Stimulated activated CD4-positive, alpha-beta T cell treated with anti-CD3 and anti-CD28 coated beads, Interleukin-15, amount 100 ng/mL, for 24 hours (primary cell): ENCODE data around the gene PTHLH.

Experiments used
- DNase-seq: peaks from one replicate; pipeline ENCODE4 v3.0.0-alpha.2; 2020

Gene PTHLH

DNA sequence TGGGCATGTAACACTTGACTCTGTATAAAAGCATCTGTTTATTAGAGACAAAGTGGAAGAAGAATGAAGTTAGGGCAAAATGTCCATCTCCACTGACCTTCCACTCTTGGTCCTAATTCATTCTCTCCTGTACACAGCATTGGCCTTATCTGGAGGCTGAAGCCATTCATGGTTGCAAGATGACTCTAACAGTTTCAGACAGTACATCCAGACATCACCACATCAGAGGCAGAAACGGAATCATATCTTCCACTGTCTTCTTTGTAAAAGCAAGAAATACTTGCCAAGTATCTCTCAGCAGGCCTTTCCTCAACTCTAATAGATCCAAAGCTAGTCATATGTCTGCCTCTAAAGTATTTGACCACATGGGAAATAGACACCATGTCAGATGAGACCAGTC is 41.1 kb downstream of the PTHLH start:
- no peak for DNase-seq

- DNase-seq: no peak
Observed at GRCh38 chr12:27927347-27927746, 45.2 kb downstream of the PTHLH start.

DNA sequence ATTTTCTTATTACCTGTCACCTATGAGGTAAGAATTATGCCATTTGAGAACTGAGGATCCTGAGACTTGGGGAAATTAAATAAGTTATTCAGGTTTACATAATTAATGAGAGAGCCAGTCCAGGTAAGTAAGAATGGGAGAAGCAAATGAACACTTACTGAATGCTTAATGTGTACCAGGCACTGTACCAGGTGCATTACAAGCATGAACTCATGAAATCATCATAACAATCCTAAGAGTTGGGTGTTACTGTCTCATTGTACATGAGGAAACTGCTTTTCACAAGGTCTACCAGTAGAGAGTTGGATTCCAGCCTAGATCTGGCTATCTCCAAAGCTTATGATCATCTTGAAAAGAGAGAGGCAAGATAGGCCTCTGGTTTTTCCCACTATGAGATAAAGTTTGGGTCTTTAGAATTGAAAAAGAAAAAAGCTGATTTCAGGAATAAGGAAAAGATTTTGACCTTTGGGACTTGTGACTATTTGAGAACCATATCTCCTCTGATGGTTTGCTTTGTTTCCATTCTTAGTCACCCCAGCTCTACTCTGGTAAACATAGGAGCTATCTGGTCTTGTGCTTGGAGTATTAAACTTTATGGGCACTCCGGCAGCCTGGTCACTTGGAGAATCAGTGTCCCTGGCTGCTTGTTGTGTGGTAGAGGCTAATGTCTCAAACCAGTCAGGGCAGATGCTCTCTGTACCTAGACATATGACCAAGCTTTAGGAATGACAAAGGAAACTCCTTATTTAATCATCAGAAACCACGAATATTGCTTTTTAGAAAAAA is 48.0 kb downstream of the PTHLH start:
- DNase-seq: no peak

GRCh38 chr12:27922531-27923139 is 49.9 kb downstream of the PTHLH start:
- no peak for DNase-seq

- DNase-seq: no peak
Observed at GRCh38 chr12:27919671-27920235, 52.8 kb downstream of the PTHLH start.

- no peak for DNase-seq
Observed at GRCh38 chr12:27915536-27915935, 57.0 kb downstream of the PTHLH start.

DNA sequence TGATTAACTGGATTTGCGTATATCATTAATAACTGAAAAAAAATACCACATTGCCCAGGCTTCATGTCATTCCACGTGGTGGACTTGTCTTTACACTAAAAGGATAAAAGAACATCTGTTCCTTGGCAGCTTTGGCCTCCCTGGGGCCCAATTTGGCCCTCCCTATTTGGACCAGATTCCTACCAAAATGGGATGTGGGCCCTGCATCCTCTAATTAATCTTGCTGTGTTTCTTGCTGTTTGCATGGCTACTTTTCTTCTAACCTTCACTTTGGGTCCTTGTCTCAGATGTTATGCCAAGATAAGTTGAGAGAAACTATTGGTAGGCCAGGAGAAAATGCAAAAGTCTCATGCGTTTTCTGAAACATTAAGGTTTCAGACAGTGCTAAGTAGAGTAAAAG is 57.5 kb downstream of the PTHLH start:
- DNase-seq: no peak

DNA sequence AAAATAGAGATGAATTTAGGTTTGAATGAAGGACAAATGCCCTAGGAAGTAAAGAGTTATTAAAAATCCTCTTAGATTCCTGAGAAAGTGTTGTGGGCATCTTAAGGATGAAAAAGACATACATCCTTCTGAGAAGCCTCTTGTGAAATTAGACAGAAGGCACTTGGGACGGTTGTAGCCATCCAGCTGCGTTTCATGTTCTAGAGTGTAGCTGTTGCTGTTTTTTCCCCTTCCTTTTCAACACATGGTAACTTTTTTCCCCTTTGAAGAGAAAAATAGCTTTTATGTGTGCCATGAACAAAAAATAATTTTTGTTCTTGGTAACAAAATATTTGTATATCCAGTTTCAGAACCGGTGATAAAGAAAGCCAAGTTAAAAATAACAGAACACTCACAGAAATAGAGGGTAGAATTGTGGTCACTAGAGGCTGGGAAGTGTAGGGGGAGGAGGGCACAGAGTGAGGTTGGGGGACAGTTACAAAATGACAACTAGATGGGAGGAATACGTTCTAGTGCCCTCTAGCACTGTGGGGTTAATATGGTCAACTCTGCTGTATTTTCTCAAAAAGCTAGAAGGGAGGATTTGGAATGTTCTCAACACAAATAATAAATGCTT is 58.4 kb downstream of the PTHLH start:
- DNase-seq: no peak

- no peak for DNase-seq
Observed at GRCh38 chr12:27911397-27911796, 61.1 kb downstream of the PTHLH start.
